Memory B cell (primary cell): Measurements from ENCODE around the gene PRPSAP1.
"Not testable (repeated sequence)": the region's sequence is repeated elsewhere in the genome, so short reads cannot be mapped to it uniquely, and the experiment has no call there.

Source experiments
- ATAC-seq: fragments of 150-1000 bp; cut with Tn5 transposase; 2 replicates; pipeline ENCODE4 v1.10.0; 2021; ENCODE audit warnings: low read depth, mild to moderate bottlenecking, moderate library complexity
- DNase-seq, 2 donors: peaks; one replicate each; pipeline ENCODE4 v3.0.0; 2022; ENCODE audit warnings: low spot score in 2 of 2
- H3K27ac Mint-ChIP-seq: one replicate; pipeline ENCODE4 v1.8.0; 2022; ENCODE audit warnings: mild to moderate bottlenecking, moderate library complexity, mixed read lengths
- H3K27me3 Mint-ChIP-seq: one replicate; pipeline ENCODE4 v1.8.0; 2022; ENCODE audit warnings: mixed read lengths
- H3K36me3 Mint-ChIP-seq: one replicate; pipeline ENCODE4 v1.8.0; 2022; ENCODE audit warnings: mild to moderate bottlenecking, mixed read lengths
- H3K4me1 Mint-ChIP-seq: one replicate; pipeline ENCODE4 v1.8.0; 2022; ENCODE audit warnings: mixed read lengths
- H3K4me3 Mint-ChIP-seq: one replicate; pipeline ENCODE4 v1.8.0; 2022; ENCODE audit warnings: mild to moderate bottlenecking, moderate library complexity, mixed read lengths
- H3K9me3 Mint-ChIP-seq: one replicate; pipeline ENCODE4 v1.8.0; 2022; ENCODE audit warnings: mixed read lengths

The PRPSAP1 gene

GRCh38 chr17:76335716-76336381 lies 17.9 kb downstream of the PRPSAP1 start:
- ATAC-seq (no peak), DNase-seq (no peak)
- H3K36me3 Mint-ChIP-seq, result peaks cover 2% of the 10 kb centered on the region
- H3K27ac Mint-ChIP-seq, result no peak overlapping the region
- no peak overlapping the region for H3K4me3 Mint-ChIP-seq
- H3K4me1 Mint-ChIP-seq, result peaks cover 2% of the 10 kb centered on the region
- no peaks in the 10 kb centered on the region for H3K9me3 Mint-ChIP-seq
- no peaks in the 10 kb centered on the region for H3K27me3 Mint-ChIP-seq

- Mint-ChIP-seq H3K9me3 (no peaks in the 10 kb centered on the region), H3K4me3 (no peak overlapping the region), H3K36me3 (peaks cover 5% of the 10 kb centered on the region), H3K27ac (no peak overlapping the region), H3K27me3 (no peaks in the 10 kb centered on the region), H3K4me1 (peaks cover 2% of the 10 kb centered on the region)
- ATAC-seq (no peak), DNase-seq (no peak)
Measured at GRCh38 chr17:76333673-76334505, 19.8 kb downstream of the PRPSAP1 start.

- no peaks in the 10 kb centered on the region for H3K4me1 Mint-ChIP-seq
- ATAC-seq (no peak), DNase-seq (no peak)
- H3K9me3 Mint-ChIP-seq, result no peaks in the 10 kb centered on the region
- no peak overlapping the region for H3K27ac Mint-ChIP-seq
- H3K36me3 Mint-ChIP-seq, result peaks cover 18% of the 10 kb centered on the region
- H3K27me3 Mint-ChIP-seq, result no peaks in the 10 kb centered on the region
- H3K4me3 Mint-ChIP-seq, result no peak overlapping the region
Measured at GRCh38 chr17:76331083-76331482, 22.6 kb downstream of the PRPSAP1 start.

- Mint-ChIP-seq H3K27ac (no peak overlapping the region), H3K9me3 (no peaks in the 10 kb centered on the region), H3K4me1 (no peaks in the 10 kb centered on the region), H3K27me3 (no peaks in the 10 kb centered on the region), H3K36me3 (peaks cover 20% of the 10 kb centered on the region), H3K4me3 (no peak overlapping the region)
- DNase-seq (no peak), ATAC-seq (no peak)
Measured at GRCh38 chr17:76329664-76330063, 24.1 kb downstream of the PRPSAP1 start.

GRCh38 chr17:76327696-76328095 lies 26.0 kb downstream of the PRPSAP1 start:
- H3K27ac Mint-ChIP-seq, result no peak overlapping the region
- H3K4me3 Mint-ChIP-seq, result no peak overlapping the region
- H3K36me3 Mint-ChIP-seq, result peaks cover 26% of the 10 kb centered on the region

GRCh38 chr17:76326306-76326705 lies 27.4 kb downstream of the PRPSAP1 start:
- Mint-ChIP-seq H3K4me1 (no peaks in the 10 kb centered on the region), H3K27ac (no peak overlapping the region), H3K9me3 (no peaks in the 10 kb centered on the region), H3K36me3 (peaks cover 29% of the 10 kb centered on the region), H3K4me3 (no peak overlapping the region), H3K27me3 (no peaks in the 10 kb centered on the region)
- ATAC-seq (no peak), DNase-seq (no peak)

More at GRCh38 chr17:76327696-76328095, 26.0 kb downstream of the PRPSAP1 start:
- no peaks in the 10 kb centered on the region for H3K9me3 Mint-ChIP-seq
- H3K4me1 Mint-ChIP-seq, result no peaks in the 10 kb centered on the region
- H3K27me3 Mint-ChIP-seq, result no peaks in the 10 kb centered on the region
- no peak for ATAC-seq
- no peak for DNase-seq

- Mint-ChIP-seq H3K9me3 (no peaks in the 10 kb centered on the region), H3K4me1 (no peaks in the 10 kb centered on the region), H3K27me3 (no peaks in the 10 kb centered on the region), H3K27ac (no peak overlapping the region), H3K36me3 (peaks cover 10% of the 10 kb centered on the region), H3K4me3 (no peak overlapping the region)
- DNase-seq (no peak), ATAC-seq (no peak)
Measured at GRCh38 chr17:76318586-76318985, 35.1 kb downstream of the PRPSAP1 start.

GRCh38 chr17:76317535-76317934 lies 36.2 kb downstream of the PRPSAP1 start:
- Mint-ChIP-seq H3K9me3 (no peaks in the 10 kb centered on the region), H3K36me3 (peaks cover 16% of the 10 kb centered on the region), H3K4me3 (no peak overlapping the region), H3K4me1 (no peaks in the 10 kb centered on the region), H3K27me3 (no peaks in the 10 kb centered on the region), H3K27ac (no peak overlapping the region)
- DNase-seq (no peak), ATAC-seq (no peak)

- DNase-seq (no peak), ATAC-seq (no peak)
- Mint-ChIP-seq H3K36me3 (peaks cover 13% of the 10 kb centered on the region), H3K27ac (no peak overlapping the region), H3K9me3 (no peaks in the 10 kb centered on the region), H3K4me1 (no peaks in the 10 kb centered on the region), H3K4me3 (no peak overlapping the region), H3K27me3 (no peaks in the 10 kb centered on the region)
Measured at GRCh38 chr17:76314392-76315227, 39.1 kb downstream of the PRPSAP1 start.

GRCh38 chr17:76312735-76313134 lies 41.0 kb downstream of the PRPSAP1 start:
- Mint-ChIP-seq H3K36me3 (peaks cover 18% of the 10 kb centered on the region), H3K4me3 (no peak overlapping the region), H3K9me3 (no peaks in the 10 kb centered on the region), H3K4me1 (no peaks in the 10 kb centered on the region), H3K27ac (no peak overlapping the region), H3K27me3 (no peaks in the 10 kb centered on the region)
- DNase-seq, result no peak
- ATAC-seq, result no peak

GRCh38 chr17:76309461-76309860 lies 44.3 kb downstream of the PRPSAP1 start:
- no peak overlapping the region for H3K4me3 Mint-ChIP-seq
- DNase-seq, result no peak
- no peak overlapping the region for H3K27ac Mint-ChIP-seq
- no peak for ATAC-seq
- H3K9me3 Mint-ChIP-seq, result no peaks in the 10 kb centered on the region
- H3K36me3 Mint-ChIP-seq, result peaks cover 16% of the 10 kb centered on the region
- H3K4me1 Mint-ChIP-seq, result no peaks in the 10 kb centered on the region
- H3K27me3 Mint-ChIP-seq, result no peaks in the 10 kb centered on the region

GRCh38 chr17:76307966-76308338 lies 45.8 kb downstream of the PRPSAP1 start, which contains the start of gene QRICH2:
QRICH2 (minus strand) TSS chr17:76308276; CDS start chr17:76307998, 278 bp downstream.
- no peak for DNase-seq
- Mint-ChIP-seq H3K4me1 (no peaks in the 10 kb centered on the region), H3K9me3 (no peaks in the 10 kb centered on the region), H3K4me3 (no peak within 1 kb of the TSS), H3K27ac (no peak within 1 kb of the TSS), H3K36me3 (peaks cover 10% of the 10 kb centered on the region), H3K27me3 (no peaks in the 10 kb centered on the region)
- ATAC-seq, result no peak

- Mint-ChIP-seq H3K27ac (no peak overlapping the region), H3K4me1 (no peaks in the 10 kb centered on the region), H3K27me3 (no peaks in the 10 kb centered on the region), H3K4me3 (no peak overlapping the region), H3K36me3 (peaks cover 6% of the 10 kb centered on the region), H3K9me3 (no peaks in the 10 kb centered on the region)
- ATAC-seq, result no peak
- DNase-seq, result no peak
Measured at GRCh38 chr17:76307299-76307965, 46.3 kb downstream of the PRPSAP1 start.

- not testable (repeated sequence) for ATAC-seq, H3K27ac Mint-ChIP-seq, H3K27me3 Mint-ChIP-seq
Measured at GRCh38 chr17:76305135-76305454, 48.6 kb downstream of the PRPSAP1 start.

More at GRCh38 chr17:76305135-76305454, 48.6 kb downstream of the PRPSAP1 start:
- DNase-seq, H3K4me1 Mint-ChIP-seq, H3K36me3 Mint-ChIP-seq, H3K4me3 Mint-ChIP-seq, H3K9me3 Mint-ChIP-seq: not testable (repeated sequence)
